ENCODE results near the gene PCSK6.

The PCSK6 gene

GRCh38 chr15:101528917-101529299, 39.4 kb upstream of the PCSK6 start:
- TF ChIP-seq POLR2A (IDR thresholded peaks at IDR 0.05; ENCODE audit: low read length) (no peak), GATA1 (IDR thresholded peaks at IDR 0.05; ENCODE audit: low read depth, low read length) (no peak)
- no peak for DNase-seq

DNA sequence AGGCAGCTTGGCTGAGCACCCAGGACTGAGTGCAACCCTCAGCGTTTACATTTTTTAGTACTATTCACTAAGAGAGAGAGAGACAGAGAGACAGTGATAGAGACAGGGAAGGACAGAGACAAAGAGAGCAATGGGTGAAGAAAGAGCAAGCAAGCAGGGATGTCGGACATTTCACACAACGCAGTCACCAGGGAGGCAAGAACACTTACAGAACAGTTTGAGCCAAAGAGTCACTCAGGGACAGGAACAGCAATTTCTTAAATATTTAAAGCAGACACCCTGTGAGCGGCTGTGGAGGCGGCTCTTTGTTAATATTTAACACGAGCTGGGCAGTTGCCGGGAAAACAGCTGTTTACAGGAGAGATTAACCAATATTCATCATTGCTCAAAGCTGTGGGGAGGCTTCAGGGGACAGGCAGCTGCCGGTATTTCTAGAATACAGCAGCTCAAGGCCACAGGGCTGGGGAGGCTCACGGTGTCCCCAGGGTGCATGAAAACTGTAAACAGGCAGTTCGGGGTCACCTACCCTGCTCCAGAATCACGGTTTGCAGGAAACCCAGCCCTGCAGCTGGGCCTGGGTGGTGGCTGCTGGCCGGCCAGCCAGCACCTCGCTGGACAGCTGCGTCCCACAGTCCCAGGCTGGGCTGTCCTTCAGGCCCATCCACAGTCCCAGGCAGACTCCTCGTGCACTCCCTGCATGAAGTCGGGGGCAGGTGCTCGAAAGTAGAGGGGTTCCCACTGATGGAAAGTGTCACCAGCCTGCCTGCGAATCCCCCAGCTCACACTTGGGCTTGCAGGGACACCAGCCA, 38.8 kb upstream of the PCSK6 start:
- TF ChIP-seq GATA1 (IDR thresholded peaks at IDR 0.05; ENCODE audit: low read depth, low read length) (no peak), POLR2A (IDR thresholded peaks at IDR 0.05; ENCODE audit: low read length) (no peak)
- no peak for DNase-seq

DNA sequence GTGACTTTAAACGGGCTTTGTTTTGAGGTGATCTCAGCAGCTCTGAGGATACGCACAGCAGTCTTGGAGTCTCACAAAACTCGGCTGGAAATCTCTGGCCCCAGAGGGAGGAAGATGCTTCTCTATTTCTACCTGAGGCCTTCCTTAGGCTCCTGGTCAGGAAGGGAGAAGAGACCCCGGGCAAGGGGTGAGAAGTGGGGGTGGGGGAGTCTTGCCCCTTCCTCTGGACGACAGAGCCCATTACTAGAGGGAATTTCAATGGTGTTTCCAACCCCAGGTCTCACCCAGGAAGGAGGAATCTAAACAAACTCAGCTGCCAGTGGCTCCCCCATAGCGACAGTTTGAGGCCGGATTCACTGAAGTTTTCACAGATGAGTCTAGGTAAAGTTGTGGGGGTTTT, 37.4 kb upstream of the PCSK6 start:
- TF ChIP-seq POLR2A (IDR thresholded peaks at IDR 0.05; ENCODE audit: low read length) (no peak), GATA1 (IDR thresholded peaks at IDR 0.05; ENCODE audit: low read depth, low read length) (no peak)
- no peak for DNase-seq

GRCh38 chr15:101526442-101526841, 36.9 kb upstream of the PCSK6 start:
- no peak for TF ChIP-seq GATA1 (IDR thresholded peaks at IDR 0.05; ENCODE audit: low read depth, low read length)
- TF ChIP-seq POLR2A (IDR thresholded peaks at IDR 0.05; ENCODE audit: low read length): no peak
- no peak for DNase-seq

GRCh38 chr15:101526021-101526420, 36.5 kb upstream of the PCSK6 start:
- DNase-seq: no peak
- TF ChIP-seq POLR2A (IDR thresholded peaks at IDR 0.05; ENCODE audit: low read length): no peak
- TF ChIP-seq GATA1 (IDR thresholded peaks at IDR 0.05; ENCODE audit: low read depth, low read length): no peak

- DNase-seq: no peak
- TF ChIP-seq GATA1 (IDR thresholded peaks at IDR 0.05; ENCODE audit: low read depth, low read length): no peak
Measured at GRCh38 chr15:101525087-101525669, 35.7 kb upstream of the PCSK6 start.

DNA sequence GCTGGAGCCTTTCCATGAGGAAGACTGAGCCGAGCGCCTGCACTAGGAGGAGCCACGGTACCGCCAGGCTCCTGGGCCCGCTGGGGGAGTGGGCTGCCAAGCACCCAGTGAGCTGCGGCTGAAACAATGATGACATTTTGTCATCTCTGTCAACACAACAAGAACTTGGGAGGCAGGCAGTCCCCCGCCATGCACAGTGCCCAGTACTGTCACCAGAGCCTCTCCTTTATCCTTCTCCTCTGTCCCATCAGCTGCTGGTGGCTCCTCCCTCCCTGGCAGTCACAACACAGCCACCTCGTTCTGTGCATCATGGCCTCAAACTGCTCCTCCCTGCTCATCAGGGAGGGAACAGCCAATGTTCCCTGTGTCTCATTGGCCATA, 34.0 kb upstream of the PCSK6 start:
- no peak for DNase-seq
- TF ChIP-seq POLR2A (IDR thresholded peaks at IDR 0.05; ENCODE audit: low read length) (no peak), GATA1 (IDR thresholded peaks at IDR 0.05; ENCODE audit: low read depth, low read length) (no peak)

- DNase-seq: no peak
- no peak for TF ChIP-seq POLR2A (IDR thresholded peaks at IDR 0.05; ENCODE audit: low read length)
- no peak for TF ChIP-seq GATA1 (IDR thresholded peaks at IDR 0.05; ENCODE audit: low read depth, low read length)
Measured at GRCh38 chr15:101522621-101523559, 33.4 kb upstream of the PCSK6 start.

DNA sequence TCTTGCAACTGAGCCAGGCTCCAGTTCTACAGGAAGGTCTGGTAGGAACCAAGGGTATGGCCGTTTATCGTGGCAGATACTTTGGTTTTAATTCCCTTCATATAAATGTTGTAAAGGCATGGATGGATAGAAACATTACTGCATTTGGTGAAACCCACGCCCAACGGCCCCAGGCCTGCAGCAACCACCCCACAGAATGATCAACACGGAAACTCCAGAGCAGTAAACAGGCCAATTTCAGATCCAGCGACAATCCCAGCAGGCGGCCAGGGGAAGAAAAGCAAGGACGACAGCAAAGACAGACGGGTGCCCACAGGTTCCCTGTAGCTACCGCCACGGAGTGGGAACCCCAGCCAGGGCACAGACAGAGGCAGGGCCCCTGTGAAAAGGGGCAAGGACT, 32.6 kb upstream of the PCSK6 start:
- no peak for DNase-seq
- TF ChIP-seq POLR2A (IDR thresholded peaks at IDR 0.05; ENCODE audit: low read length) (no peak), GATA1 (IDR thresholded peaks at IDR 0.05; ENCODE audit: low read depth, low read length) (no peak)

DNA sequence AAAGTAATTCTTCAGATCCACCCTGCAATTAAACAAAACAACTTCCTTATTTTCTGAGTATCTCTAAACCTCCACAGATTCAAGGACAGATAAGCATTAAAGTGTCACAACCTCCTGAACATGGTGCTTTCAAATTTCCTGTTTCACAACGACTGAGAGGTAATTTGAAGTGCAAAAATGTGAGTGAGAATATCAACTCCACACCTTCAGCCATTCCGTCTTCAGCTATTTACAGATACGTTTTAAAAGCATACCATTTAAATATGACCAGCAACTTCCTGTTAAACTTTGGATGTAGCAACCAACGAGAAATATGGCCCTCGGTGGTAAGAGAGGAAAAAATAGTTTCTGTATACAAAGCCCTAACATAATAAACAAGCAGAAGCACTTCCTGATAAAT, 32.1 kb upstream of the PCSK6 start:
- DNase-seq: no peak
- TF ChIP-seq POLR2A (IDR thresholded peaks at IDR 0.05; ENCODE audit: low read length) (no peak), GATA1 (IDR thresholded peaks at IDR 0.05; ENCODE audit: low read depth, low read length) (no peak)

DNA sequence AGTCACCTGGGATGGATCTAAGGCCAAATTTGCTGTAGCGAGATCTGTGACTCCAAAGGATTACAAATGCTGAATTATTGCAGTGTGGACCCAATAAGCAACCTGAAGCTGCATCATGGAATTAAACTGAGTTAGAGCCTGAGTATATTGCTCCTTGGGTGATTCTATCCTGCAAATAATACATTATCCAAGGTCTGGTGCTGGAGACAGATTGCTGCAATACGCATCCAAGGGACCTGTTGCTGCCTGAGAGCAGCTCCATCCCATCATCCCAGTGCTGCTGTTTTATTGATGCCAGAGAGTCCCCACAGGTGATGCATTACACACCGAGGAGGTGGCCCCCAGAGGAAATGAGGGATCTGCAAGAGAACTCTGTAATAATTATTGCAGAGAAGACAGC, 31.6 kb upstream of the PCSK6 start:
- DNase-seq: no peak
- no peak for TF ChIP-seq GATA1 (IDR thresholded peaks at IDR 0.05; ENCODE audit: low read depth, low read length)
- TF ChIP-seq POLR2A (IDR thresholded peaks at IDR 0.05; ENCODE audit: low read length): no peak

- DNase-seq: no peak
- TF ChIP-seq GATA1 (IDR thresholded peaks at IDR 0.05; ENCODE audit: low read depth, low read length): no peak
- TF ChIP-seq POLR2A (IDR thresholded peaks at IDR 0.05; ENCODE audit: low read length): no peak
Measured at GRCh38 chr15:101520395-101520794, 30.9 kb upstream of the PCSK6 start.

GRCh38 chr15:101517504-101517903, 28.0 kb upstream of the PCSK6 start:
- TF ChIP-seq GATA1 (IDR thresholded peaks at IDR 0.05; ENCODE audit: low read depth, low read length) (no peak), POLR2A (IDR thresholded peaks at IDR 0.05; ENCODE audit: low read length) (no peak)
- peak in 1 of 2 experiments; percentile 12 for DNase-seq

DNA sequence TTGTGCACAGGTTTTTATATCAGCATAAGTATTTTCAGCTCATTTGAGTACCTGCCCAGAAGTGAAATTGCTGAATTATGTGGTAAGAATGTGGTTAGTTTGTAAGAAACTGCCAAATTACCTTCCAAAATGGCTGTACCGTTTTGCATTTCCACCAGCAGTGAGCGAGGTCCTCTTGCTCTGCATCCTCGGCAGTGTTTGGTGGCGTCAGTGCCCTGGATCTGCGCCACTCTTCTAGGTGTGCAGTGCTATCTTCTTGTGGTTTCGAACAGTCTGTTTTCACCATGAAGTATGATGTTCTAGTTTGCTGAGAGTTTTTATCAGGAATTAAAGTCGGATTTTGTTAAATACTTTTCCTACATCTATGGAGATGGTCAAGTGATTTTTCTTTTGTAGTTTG, 24.8 kb upstream of the PCSK6 start:
- TF ChIP-seq POLR2A (IDR thresholded peaks at IDR 0.05; ENCODE audit: low read length): no peak
- TF ChIP-seq GATA1 (IDR thresholded peaks at IDR 0.05; ENCODE audit: low read depth, low read length): no peak
- no peak for DNase-seq

All from erythroblast (primary cell).